ENCODE data around the gene UBAC1. TPM values are rescaled to one million over a fixed set of nuclear protein-coding genes. Genes with fewer than 3 reads are reported as not detected.

UBAC1 gene
- total RNA-seq, 1 donor from 2014 or later: 36.0 TPM

- DNase-seq (ENCODE audit: low spot score): no peak
- H3K27ac Mint-ChIP-seq (ENCODE audit: unreplicated experiment): peak overlapping the region; percentile 90
- no peaks in the 10 kb centered on the region for H3K9me3 Mint-ChIP-seq (ENCODE audit: low read depth)
Observed at GRCh38 chr9:135885100-135885853, 75.9 kb downstream of the UBAC1 start.

GRCh38 chr9:135884328-135885035 lies 76.7 kb downstream of the UBAC1 start:
- Mint-ChIP-seq H3K9me3 (ENCODE audit: low read depth) (no peaks in the 10 kb centered on the region), H3K27ac (ENCODE audit: unreplicated experiment) (peak overlapping the region; percentile 75), H3K36me3 (ENCODE audit: low read depth) (peaks cover 1% of the 10 kb centered on the region), H3K27me3 (ENCODE audit: low read depth) (no peaks in the 10 kb centered on the region), H3K4me3 (ENCODE audit: unreplicated experiment) (no peak overlapping the region), H3K4me1 (ENCODE audit: low read depth) (peaks cover 54% of the 10 kb centered on the region)
- TF ChIP-seq CTCF (IDR thresholded peaks at IDR 0.05): no peak
- no peak for DNase-seq (ENCODE audit: low spot score)

More at GRCh38 chr9:135885100-135885853, 75.9 kb downstream of the UBAC1 start:
- Mint-ChIP-seq H3K27me3 (ENCODE audit: low read depth) (no peaks in the 10 kb centered on the region), H3K36me3 (ENCODE audit: low read depth) (peaks cover 1% of the 10 kb centered on the region), H3K4me1 (ENCODE audit: low read depth) (peaks cover 51% of the 10 kb centered on the region), H3K4me3 (ENCODE audit: unreplicated experiment) (no peak overlapping the region)
- TF ChIP-seq CTCF (IDR thresholded peaks at IDR 0.05): no peak

- H3K27ac Mint-ChIP-seq (ENCODE audit: unreplicated experiment): peak overlapping the region; percentile 74
Observed at GRCh38 chr9:135883410-135884089, 77.6 kb downstream of the UBAC1 start.

More at GRCh38 chr9:135883410-135884089, 77.6 kb downstream of the UBAC1 start:
- no peaks in the 10 kb centered on the region for H3K27me3 Mint-ChIP-seq (ENCODE audit: low read depth)
- H3K4me3 Mint-ChIP-seq (ENCODE audit: unreplicated experiment): no peak overlapping the region
- no peaks in the 10 kb centered on the region for H3K9me3 Mint-ChIP-seq (ENCODE audit: low read depth)
- H3K36me3 Mint-ChIP-seq (ENCODE audit: low read depth): peaks cover 1% of the 10 kb centered on the region
- DNase-seq (ENCODE audit: low spot score): no peak
- peaks cover 59% of the 10 kb centered on the region for H3K4me1 Mint-ChIP-seq (ENCODE audit: low read depth)
- no peak for TF ChIP-seq CTCF (IDR thresholded peaks at IDR 0.05)

Other genes with a start within 250 kb of the UBAC1 start
- gene CAMSAP1, start 53.8 kb downstream of the UBAC1 start, total RNA-seq: 27.1 to 35.5 TPM (median 27.7 TPM) in 3 replicates
- gene NACC2, start 133.9 kb upstream of the UBAC1 start, total RNA-seq: 42.6 to 52.4 TPM (median 51.0 TPM) in 3 replicates
- 31.9 to 37.3 TPM (median 35.9 TPM) in 3 replicates for gene TMEM250, start 157.5 kb upstream of the UBAC1 start, total RNA-seq
- gene LHX3, start 243.8 kb upstream of the UBAC1 start, total RNA-seq: not detected in 3 replicates

Data from chondrocyte (in vitro differentiated cells).